ENCODE data around the gene STUM. TPM values are rescaled to one million over a fixed set of nuclear protein-coding genes. Genes with fewer than 3 reads are reported as not detected.

STUM gene
- total RNA-seq, 6 donors from 2014 or later: under 0.01 to 0.98 (median 0.20) TPM; not detected in 1

- DNase-seq: no peak
Observed at GRCh38 chr1:226551299-226551698, 2.7 kb downstream of the STUM start.

GRCh38 chr1:226552061-226552460 lies 3.5 kb downstream of the STUM start:
- H3K4me1 ChIP-seq: peaks cover 24 to 29% (median 25%) of the 10 kb centered on the region in 4 donors
- WGBS, 2 donors: 78 to 83% methylated on average over 4 of the region's 4 CpGs
- no peaks in the 10 kb centered on the region for H3K36me3 ChIP-seq
- ATAC-seq (ENCODE audit: low FRiP score in 2 of 2) (no peak), DNase-seq (no peak)
- H3K4me3 ChIP-seq: no peak overlapping the region
- no peaks in the 10 kb centered on the region for H3K9me3 ChIP-seq
- H3K27me3 ChIP-seq: peaks cover 0 to 18% (median 10%) of the 10 kb centered on the region in 4 donors
- no peak for TF ChIP-seq CTCF (IDR thresholded peaks at IDR 0.05)
- TF ChIP-seq POLR2A (IDR thresholded peaks at IDR 0.05): no peak
- TF ChIP-seq EP300 (IDR thresholded peaks at IDR 0.05): no peak
- TF ChIP-seq POLR2AphosphoS5 (IDR thresholded peaks at IDR 0.05): no peak
- no peak overlapping the region for H3K27ac ChIP-seq

More at GRCh38 chr1:226551299-226551698, 2.7 kb downstream of the STUM start:
- Histone ChIP-seq H3K27ac (no peak overlapping the region), H3K9me3 (no peaks in the 10 kb centered on the region), H3K4me1 (peaks cover 24 to 29% (median 25%) of the 10 kb centered on the region in 4 donors), H3K36me3 (no peaks in the 10 kb centered on the region), H3K27me3 (peaks cover 0 to 18% (median 10%) of the 10 kb centered on the region in 4 donors), H3K4me3 (no peak overlapping the region)
- TF ChIP-seq POLR2AphosphoS5 (IDR thresholded peaks at IDR 0.05): no peak
- ATAC-seq (ENCODE audit: low FRiP score in 2 of 2): no peak
- 36 to 45% methylated on average over 2 of the region's 2 CpGs for WGBS, 2 donors

GRCh38 chr1:226553266-226553923 lies 4.8 kb downstream of the STUM start:
- Histone ChIP-seq H3K27me3 (peaks cover 0 to 16% (median 9%) of the 10 kb centered on the region in 4 donors), H3K4me1 (peaks cover 16 to 21% (median 18%) of the 10 kb centered on the region in 4 donors), H3K9me3 (no peaks in the 10 kb centered on the region), H3K36me3 (no peaks in the 10 kb centered on the region), H3K27ac (no peak overlapping the region), H3K4me3 (no peak overlapping the region)
- ATAC-seq (ENCODE audit: low FRiP score in 2 of 2): no peak
- TF ChIP-seq POLR2AphosphoS5 (IDR thresholded peaks at IDR 0.05): no peak
- no peak for TF ChIP-seq CTCF (IDR thresholded peaks at IDR 0.05)
- TF ChIP-seq EP300 (IDR thresholded peaks at IDR 0.05): no peak
- TF ChIP-seq POLR2A (IDR thresholded peaks at IDR 0.05): no peak
- no peak for DNase-seq
- 70 to 81% methylated on average over 2 of the region's 2 CpGs for WGBS, 2 donors

- Histone ChIP-seq H3K4me1 (peaks cover 13 to 16% (median 14%) of the 10 kb centered on the region in 4 donors), H3K9me3 (no peaks in the 10 kb centered on the region), H3K36me3 (no peaks in the 10 kb centered on the region), H3K27me3 (peaks cover 0 to 10% (median 6%) of the 10 kb centered on the region in 4 donors), H3K27ac (no peak overlapping the region), H3K4me3 (no peak overlapping the region)
- DNase-seq: no peak
- WGBS, 2 donors: 70 to 85% methylated on average over 6 of the region's 6 CpGs
- no peak for ATAC-seq (ENCODE audit: low FRiP score in 2 of 2)
- no peak for TF ChIP-seq POLR2A (IDR thresholded peaks at IDR 0.05)
- no peak for TF ChIP-seq POLR2AphosphoS5 (IDR thresholded peaks at IDR 0.05)
- no peak for TF ChIP-seq EP300 (IDR thresholded peaks at IDR 0.05)
- no peak for TF ChIP-seq CTCF (IDR thresholded peaks at IDR 0.05)
Observed at GRCh38 chr1:226553924-226554282, 5.3 kb downstream of the STUM start.

- DNase-seq (no peak), ATAC-seq (ENCODE audit: low FRiP score in 2 of 2) (no peak)
- WGBS, 2 donors: 97 to 100% methylated on average over 4 of the region's 4 CpGs
- Histone ChIP-seq H3K9me3 (no peaks in the 10 kb centered on the region), H3K27ac (no peak overlapping the region), H3K4me3 (no peak overlapping the region), H3K4me1 (peaks cover under 1 to 4% (median 2%) of the 10 kb centered on the region in 4 donors), H3K27me3 (no peaks in the 10 kb centered on the region), H3K36me3 (no peaks in the 10 kb centered on the region)
- TF ChIP-seq EP300 (IDR thresholded peaks at IDR 0.05): no peak
- no peak for TF ChIP-seq POLR2A (IDR thresholded peaks at IDR 0.05)
- no peak for TF ChIP-seq POLR2AphosphoS5 (IDR thresholded peaks at IDR 0.05)
- TF ChIP-seq CTCF (IDR thresholded peaks at IDR 0.05): no peak
Observed at GRCh38 chr1:226555092-226555491, 6.5 kb downstream of the STUM start.

Data from upper lobe of left lung (tissue), 6 donors.